Activated naive CD4-positive, alpha-beta T cell treated with anti-CD3 and anti-CD28 coated beads, Interleukin-2, amount 50 U/mL, for 72 hours (primary cell): ENCODE data around the gene ANKFY1. TPM values are rescaled to one million over a fixed set of nuclear protein-coding genes. Genes with fewer than 3 reads are reported as not detected.
A peak's percentile ranks its signal among the peaks of the same experiment; 100 is the strongest.
"Not testable (repeated sequence)": the region's sequence is repeated elsewhere in the genome, so short reads cannot be mapped to it uniquely, and the experiment has no call there.

ENCODE experiments used
- ATAC-seq, 2 donors: fragments of 150-1000 bp; cut with Tn5 transposase; 2 replicates each; pipeline ENCODE4 v1.10.0; 2021; ENCODE audit warnings: mild to moderate bottlenecking in 2 of 2, moderate library complexity in 2 of 2
- DNase-seq, 2 donors: peaks; one replicate each; pipeline ENCODE4 v3.0.0; 2021 to 2022; ENCODE audit warnings: low spot score in 2 of 2
- H3K27ac Mint-ChIP-seq, 2 donors: one replicate each; pipeline ENCODE4 v1.8.0; 2022; ENCODE audit warnings: mild to moderate bottlenecking in 2 of 2, mixed read lengths in 2 of 2
- H3K36me3 Mint-ChIP-seq, 2 donors: one replicate each; pipeline ENCODE4 v1.8.0; 2022; ENCODE audit warnings: mixed read lengths in 2 of 2
- H3K9me3 Mint-ChIP-seq, 2 donors: one replicate each; pipeline ENCODE4 v1.8.0; 2022; ENCODE audit warnings: mixed read lengths in 2 of 2
- total RNA-seq, 2 donors: library from RNA; stranded (reverse); gene quantifications; one replicate each; pipeline ENCODE4 v1.2.3, GENCODE V29; 2022

ANKFY1 gene
- total RNA-seq, 2 donors from 2014 or later: 52.8 to 54.0 TPM

GRCh38 chr17:4272213-4272971, 8.6 kb upstream of the ANKFY1 start:
- DNase-seq: no peak
- H3K9me3 Mint-ChIP-seq: no peaks in the 10 kb centered on the region
- no peak for ATAC-seq
- no peaks in the 10 kb centered on the region for H3K36me3 Mint-ChIP-seq
- H3K27ac Mint-ChIP-seq: no peak overlapping the region

GRCh38 chr17:4270736-4271135, 7.0 kb upstream of the ANKFY1 start:
- ATAC-seq (no peak), DNase-seq (no peak)
- H3K27ac Mint-ChIP-seq: no peak overlapping the region
- H3K36me3 Mint-ChIP-seq: no peaks in the 10 kb centered on the region
- no peaks in the 10 kb centered on the region for H3K9me3 Mint-ChIP-seq

- no peak overlapping the region for H3K27ac Mint-ChIP-seq
- ATAC-seq (no peak), DNase-seq (no peak)
- H3K36me3 Mint-ChIP-seq: no peaks in the 10 kb centered on the region
- H3K9me3 Mint-ChIP-seq: no peaks in the 10 kb centered on the region
Observed at GRCh38 chr17:4269915-4270314, 6.1 kb upstream of the ANKFY1 start.

GRCh38 chr17:4267402-4267801, 3.6 kb upstream of the ANKFY1 start:
- Mint-ChIP-seq H3K36me3 (peaks cover 6 to 8% of the 10 kb centered on the region in 2 donors), H3K27ac (peak overlapping the region; percentile 62 to 74), H3K9me3 (no peaks in the 10 kb centered on the region)
- ATAC-seq: no peak
- DNase-seq: no peak

DNA sequence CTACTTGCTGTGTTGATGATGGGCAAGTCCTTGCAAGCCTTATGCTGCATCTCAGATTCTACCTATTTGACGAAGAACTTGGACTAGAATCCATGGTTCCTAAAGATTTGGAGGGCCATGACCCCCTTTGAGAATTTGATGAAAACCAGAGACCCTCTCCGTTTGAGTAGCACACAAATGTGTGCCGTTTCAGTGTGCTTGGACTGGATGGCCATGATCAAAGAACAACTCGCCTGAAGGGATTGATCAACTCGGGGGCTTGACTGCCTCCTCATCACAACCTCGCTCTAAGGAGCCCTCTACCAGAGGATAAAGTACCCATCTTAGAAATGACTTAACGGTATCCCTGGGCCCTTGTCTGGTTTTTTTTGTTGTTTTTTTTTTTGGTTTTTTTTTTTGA, 2.8 kb upstream of the ANKFY1 start:
- peaks cover 0 to 3% of the 10 kb centered on the region in 2 donors for H3K9me3 Mint-ChIP-seq
- ATAC-seq: no peak

GRCh38 chr17:4262703-4263102, 1.1 kb downstream of the ANKFY1 start:
- H3K36me3 Mint-ChIP-seq: peaks cover 16 to 36% of the 10 kb centered on the region in 2 donors
- ATAC-seq: no peak
- H3K27ac Mint-ChIP-seq: peak overlapping the region; percentile 38 to 97
- H3K9me3 Mint-ChIP-seq: peaks cover 5 to 16% of the 10 kb centered on the region in 2 donors
- no peak for DNase-seq

More for the DNA sequence above, 2.8 kb upstream of the ANKFY1 start:
- no peak for DNase-seq
- H3K27ac Mint-ChIP-seq: peak overlapping the region in 1 of 2 donors; percentile 74
- H3K36me3 Mint-ChIP-seq: peaks cover 8 to 11% of the 10 kb centered on the region in 2 donors

DNA sequence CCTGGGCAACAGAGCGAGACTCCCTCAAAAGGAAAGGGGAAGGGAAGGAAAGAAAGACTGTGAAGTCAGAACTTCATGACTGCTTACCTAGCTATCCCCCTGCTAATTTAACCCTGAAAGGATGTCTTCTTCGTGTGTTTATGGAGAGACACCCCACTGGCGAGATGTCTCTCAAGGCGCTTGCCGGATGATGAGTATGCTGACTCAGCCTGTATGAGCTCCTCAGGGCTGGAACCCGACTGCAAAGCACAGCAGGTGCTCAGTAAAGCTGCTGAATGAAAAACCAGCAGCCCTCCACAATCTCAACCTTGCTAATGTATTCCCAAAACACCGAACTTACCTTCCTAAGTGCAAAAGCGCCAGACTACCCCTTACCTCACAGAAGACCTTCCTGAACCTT, 2.3 kb downstream of the ANKFY1 start:
- no peak for ATAC-seq
- peaks cover 21 to 47% of the 10 kb centered on the region in 2 donors for H3K36me3 Mint-ChIP-seq
- peak overlapping the region in 1 of 2 donors; percentile 47 for H3K27ac Mint-ChIP-seq

DNA sequence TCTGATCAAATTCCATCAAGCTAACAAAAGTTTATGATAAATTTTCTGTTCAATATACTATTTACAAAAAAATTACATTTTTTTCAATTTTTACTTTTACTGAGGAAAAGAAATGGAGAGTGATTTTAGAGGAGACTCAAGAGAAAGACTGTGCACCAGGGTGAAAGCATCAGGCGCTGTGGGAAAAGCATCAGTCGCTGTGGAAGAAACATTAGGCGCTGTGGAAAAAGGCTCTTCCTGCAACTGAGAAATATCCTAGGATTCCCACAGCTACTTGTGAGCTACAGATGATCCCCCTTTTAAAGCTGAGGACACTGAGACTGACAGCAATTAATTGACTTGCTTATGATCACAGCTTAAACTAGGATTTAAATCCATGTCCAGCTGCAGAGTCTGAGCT, 4.9 kb downstream of the ANKFY1 start:
- ATAC-seq (no peak), DNase-seq (no peak)
- Mint-ChIP-seq H3K9me3 (peaks cover 5 to 22% of the 10 kb centered on the region in 2 donors), H3K27ac (no peak overlapping the region), H3K36me3 (peaks cover 18 to 47% of the 10 kb centered on the region in 2 donors)

More for the DNA sequence above, 2.3 kb downstream of the ANKFY1 start:
- DNase-seq: no peak
- H3K9me3 Mint-ChIP-seq: peaks cover 5 to 22% of the 10 kb centered on the region in 2 donors

DNA sequence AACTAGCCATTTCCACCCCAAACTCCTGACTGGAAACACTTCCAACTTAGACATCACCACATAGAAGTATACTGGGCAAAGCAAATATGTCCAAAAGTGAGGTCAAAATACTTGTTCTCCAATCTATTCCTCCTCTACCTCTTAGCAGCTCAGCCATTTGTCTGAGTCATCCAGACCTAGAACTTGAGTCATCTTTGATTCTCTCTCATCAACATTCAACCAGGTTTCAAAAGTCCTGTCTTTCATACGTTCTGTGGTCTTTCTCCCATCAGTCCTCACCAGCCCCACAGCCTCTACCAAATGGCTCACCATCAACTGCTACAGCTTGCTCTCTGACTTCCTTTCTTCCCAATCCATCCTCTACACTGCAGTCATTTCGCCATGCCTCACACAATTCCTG, 6.8 kb downstream of the ANKFY1 start:
- peak overlapping the region; percentile 1 to 31 for H3K27ac Mint-ChIP-seq
- ATAC-seq: peak; percentile 84 to 95

GRCh38 chr17:4255271-4255670, 8.5 kb downstream of the ANKFY1 start:
- not testable (repeated sequence) for ATAC-seq, H3K27ac Mint-ChIP-seq, DNase-seq
- Mint-ChIP-seq H3K36me3 (peaks cover 16 to 30% of the 10 kb centered on the region in 2 donors), H3K9me3 (peaks cover 5 to 17% of the 10 kb centered on the region in 2 donors)

More for the DNA sequence above, 6.8 kb downstream of the ANKFY1 start:
- Mint-ChIP-seq H3K36me3 (peaks cover 16 to 45% of the 10 kb centered on the region in 2 donors), H3K9me3 (peaks cover 5 to 22% of the 10 kb centered on the region in 2 donors)
- DNase-seq: no peak

GRCh38 chr17:4250887-4251286, 12.9 kb downstream of the ANKFY1 start:
- no peak for DNase-seq
- no peaks in the 10 kb centered on the region for H3K36me3 Mint-ChIP-seq
- H3K9me3 Mint-ChIP-seq: no peaks in the 10 kb centered on the region
- H3K27ac Mint-ChIP-seq: no peak overlapping the region
- no peak for ATAC-seq

DNA sequence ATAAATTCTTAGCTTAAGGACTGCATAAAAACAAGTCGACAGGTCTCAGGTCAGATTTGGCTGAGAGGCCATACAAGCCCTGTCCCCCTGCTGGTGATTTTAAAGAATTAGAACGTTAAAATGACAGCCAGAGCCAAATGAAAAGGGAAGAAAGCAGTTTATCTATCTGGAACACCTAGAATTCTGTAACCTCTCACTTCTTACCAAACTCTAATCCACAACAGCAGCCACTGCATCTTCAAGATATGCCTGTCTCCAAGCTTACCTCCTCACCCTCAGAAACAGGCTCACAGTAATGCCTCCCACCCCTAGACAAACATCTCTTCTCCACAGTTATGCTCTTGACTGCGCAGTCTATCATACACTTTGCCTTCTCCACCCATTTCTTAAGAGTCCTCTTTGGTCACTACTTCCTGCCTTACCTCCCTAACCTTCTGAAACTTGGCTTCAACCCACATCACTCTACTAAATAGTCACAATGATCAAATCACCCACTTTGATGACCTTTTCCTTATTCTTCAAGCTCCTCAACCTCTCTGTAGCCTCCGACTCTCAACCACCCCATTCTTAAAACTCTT, 14.2 kb downstream of the ANKFY1 start:
- H3K9me3 Mint-ChIP-seq: no peaks in the 10 kb centered on the region

DNA sequence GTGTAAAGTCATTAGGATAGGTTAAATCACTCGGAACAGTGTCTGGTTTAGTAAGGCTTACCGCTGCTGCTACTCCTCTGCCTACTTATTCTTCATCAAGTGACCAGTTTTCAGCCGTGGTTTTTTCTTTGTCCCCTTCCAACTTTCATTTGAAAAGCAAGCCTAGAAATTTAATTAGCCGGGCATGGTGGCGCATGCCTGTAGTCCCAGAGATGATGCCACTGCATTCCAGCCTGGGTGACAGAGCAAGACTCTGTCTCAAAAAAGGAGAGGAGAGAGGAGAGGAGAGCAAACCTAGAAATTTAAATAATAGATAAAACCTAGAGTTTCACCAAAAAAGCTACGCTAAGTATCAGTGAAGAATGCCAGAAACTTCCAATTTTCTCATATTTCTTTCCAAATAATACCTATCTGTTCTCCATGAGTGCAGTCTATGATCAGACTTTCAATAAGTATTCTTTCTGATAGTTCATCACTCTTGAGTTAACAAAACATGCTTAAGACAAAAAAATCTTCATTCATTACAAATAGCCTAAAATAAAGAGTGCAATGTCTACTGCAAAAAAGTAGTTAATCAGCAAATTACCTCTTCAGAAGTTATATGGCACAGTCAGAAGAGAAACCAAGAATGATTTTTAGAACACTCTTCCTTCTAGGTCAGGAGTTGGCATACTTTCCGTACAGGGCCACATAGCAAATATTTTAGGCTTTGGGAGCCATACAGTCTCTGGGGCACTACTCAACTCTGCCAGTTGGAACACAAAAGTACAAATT, 15.1 kb downstream of the ANKFY1 start:
- DNase-seq: no peak
- Mint-ChIP-seq H3K27ac (no peak overlapping the region), H3K9me3 (no peaks in the 10 kb centered on the region), H3K36me3 (no peaks in the 10 kb centered on the region)
- no peak for ATAC-seq

More for the DNA sequence above, 14.2 kb downstream of the ANKFY1 start:
- peak in 1 of 2 donors; percentile 29 for ATAC-seq
- no peak overlapping the region for H3K27ac Mint-ChIP-seq
- no peak for DNase-seq
- no peaks in the 10 kb centered on the region for H3K36me3 Mint-ChIP-seq

GRCh38 chr17:4247971-4248388, 15.8 kb downstream of the ANKFY1 start:
- Mint-ChIP-seq H3K36me3 (no peaks in the 10 kb centered on the region), H3K27ac (no peak overlapping the region), H3K9me3 (no peaks in the 10 kb centered on the region)
- ATAC-seq (peak in 1 of 2 donors; percentile 13), DNase-seq (no peak)

DNA sequence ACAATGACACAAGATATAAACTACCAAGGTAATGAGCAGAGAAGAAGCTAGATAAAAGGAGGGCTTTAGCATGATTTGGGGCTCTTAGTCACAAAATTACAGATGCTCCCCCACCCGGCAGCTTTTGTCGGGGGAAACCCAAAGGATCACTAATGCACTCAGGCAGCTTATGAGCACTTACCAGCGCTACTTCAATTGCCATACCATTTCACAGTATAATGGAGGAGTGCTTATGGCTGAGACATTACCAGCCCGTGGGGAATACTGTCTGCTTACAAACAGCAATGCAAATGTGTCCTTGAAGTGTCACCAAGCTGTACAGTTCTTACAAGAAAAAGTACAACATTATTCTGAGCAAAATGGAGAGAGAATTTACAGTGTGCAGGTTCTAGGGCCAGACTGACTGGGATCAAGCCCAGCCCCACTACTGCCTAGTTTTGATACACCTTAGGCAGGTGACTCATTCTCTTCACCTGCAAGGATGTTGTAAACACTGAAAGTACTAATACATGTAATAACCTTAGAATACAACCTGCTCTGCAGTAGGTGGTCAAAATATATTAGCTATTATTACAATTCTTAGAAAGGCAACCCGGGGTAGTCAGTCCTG, 16.3 kb downstream of the ANKFY1 start:
- Mint-ChIP-seq H3K9me3 (no peaks in the 10 kb centered on the region), H3K36me3 (no peaks in the 10 kb centered on the region), H3K27ac (no peak overlapping the region)
- ATAC-seq (no peak), DNase-seq (no peak)

DNA sequence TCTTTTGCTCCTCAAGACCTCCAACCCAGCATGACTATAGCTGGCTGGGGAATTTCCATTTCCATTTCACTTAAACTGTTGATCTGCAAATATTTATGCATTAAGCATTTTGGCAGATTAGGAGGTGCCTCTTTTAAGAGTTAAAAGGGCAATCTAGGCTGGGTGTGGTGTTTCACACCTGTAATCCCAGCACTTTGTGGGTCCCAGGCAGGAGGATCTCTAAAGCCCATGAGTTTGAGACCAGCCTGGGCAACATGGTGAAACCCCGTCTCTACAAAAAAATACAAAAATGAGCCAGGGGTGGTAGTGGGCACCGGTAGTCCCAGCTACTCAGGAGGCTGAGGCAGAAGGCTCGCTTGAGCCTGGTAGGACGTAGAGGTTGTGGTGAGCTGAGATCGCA, 17.1 kb downstream of the ANKFY1 start:
- H3K9me3 Mint-ChIP-seq: no peaks in the 10 kb centered on the region
- ATAC-seq (no peak), DNase-seq (no peak)
- no peak overlapping the region for H3K27ac Mint-ChIP-seq
- no peaks in the 10 kb centered on the region for H3K36me3 Mint-ChIP-seq

- no peaks in the 10 kb centered on the region for H3K9me3 Mint-ChIP-seq
- H3K36me3 Mint-ChIP-seq: no peaks in the 10 kb centered on the region
- DNase-seq (no peak), ATAC-seq (no peak)
- H3K27ac Mint-ChIP-seq: no peak overlapping the region
Observed at GRCh38 chr17:4241535-4241934, 22.2 kb downstream of the ANKFY1 start.
